Measurements from ENCODE around the gene KIAA0930. TPM values are rescaled to one million over a fixed set of nuclear protein-coding genes. Genes with fewer than 3 reads are reported as not detected.
A peak's percentile ranks its signal among the peaks of the same experiment; 100 is the strongest.

The KIAA0930 gene
- total and polyA plus RNA-seq, 2 experiments from 2014 or later, result 15.0 to 78.6 TPM

DNA sequence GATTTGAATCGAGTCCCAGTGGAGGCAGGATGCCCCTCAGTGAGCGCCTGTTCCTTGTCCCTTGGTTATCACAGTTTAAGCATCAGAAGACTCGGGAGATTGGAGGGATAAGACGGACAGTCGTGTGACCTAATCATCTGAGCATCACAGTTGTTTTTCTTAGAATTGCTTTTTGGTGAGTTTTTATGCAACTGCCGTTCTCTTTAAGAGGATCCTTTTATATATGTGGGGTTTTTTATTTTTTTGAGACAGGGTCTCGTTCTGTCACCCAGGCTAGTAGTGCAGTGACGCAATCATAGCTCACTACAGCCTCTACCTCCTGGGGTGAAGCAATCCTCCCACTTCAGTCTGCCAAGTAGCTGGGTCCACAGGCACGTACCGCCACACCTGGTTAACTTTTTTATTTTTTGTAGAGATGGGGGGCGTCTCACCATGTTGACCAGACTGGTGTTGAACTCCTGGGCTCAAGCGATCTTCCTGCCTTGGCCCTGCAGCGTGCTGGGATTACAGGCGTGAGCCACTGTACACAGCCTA is 60.5 kb downstream of the KIAA0930 start:
- Mint-ChIP-seq H3K9me3 (no peaks in the 10 kb centered on the region), H3K27ac (peak overlapping the region; percentile 82), H3K4me3 (no peak overlapping the region; the same call in 2 of the 3 replicates), H3K4me1 (peaks cover 35% of the 10 kb centered on the region), H3K27me3 (ENCODE audit: insufficient read depth, low read depth, poor library complexity) (no peaks in the 10 kb centered on the region), H3K36me3 (ENCODE audit: low read depth) (peaks cover 98% of the 10 kb centered on the region)
- Histone ChIP-seq H3K27ac (ENCODE audit: low read depth) (peak overlapping the region; percentile 22; the same call in 1 of the 2 replicates), H3K4me1 (ENCODE audit: insufficient read depth) (peaks cover 18% of the 10 kb centered on the region), H3K27me3 (ENCODE audit: insufficient read depth) (no peaks in the 10 kb centered on the region), H3F3A (replicated peaks; ENCODE audit: low read depth) (no peaks in the 10 kb centered on the region), H3K4me2 (0 out of 2 replicates have a peak overlapping the region, but pooled peaks have one; percentile 20), H3K4me3 (no peak overlapping the region), H3K9me2 (ENCODE audit: insufficient read depth) (no peaks in the 10 kb centered on the region), H3K36me3 (ENCODE audit: insufficient read depth) (peaks cover 46% of the 10 kb centered on the region), H4K20me1 (replicated peaks; ENCODE audit: insufficient read depth) (peaks cover 16% of the 10 kb centered on the region), H2AFZ (no peak overlapping the region), H3K79me2 (replicated peaks; ENCODE audit: insufficient read depth) (peaks cover 54% of the 10 kb centered on the region)
- ATAC-seq (no peak), DNase-seq (ENCODE audit: low spot score) (no peak)
- TF ChIP-seq POLR2AphosphoS5 (IDR thresholded peaks at IDR 0.05; ENCODE audit: low read depth), result no peak
- TF ChIP-seq ZNF331 (CRISPR knock-in tag; IDR thresholded peaks at IDR 0.05; ENCODE audit: low read depth), result no peak
- no peak for TF ChIP-seq NANOG (IDR thresholded peaks at IDR 0.05; ENCODE audit: borderline replicate concordance)

GRCh38 chr22:45179276-45180049 is 61.2 kb downstream of the KIAA0930 start:
- H3F3A ChIP-seq (replicated peaks; ENCODE audit: low read depth), result no peaks in the 10 kb centered on the region
- no peak overlapping the region for H3K4me3 ChIP-seq
- no peak overlapping the region for H3K4me2 ChIP-seq
- Mint-ChIP-seq H3K4me1 (peaks cover 35% of the 10 kb centered on the region), H3K36me3 (ENCODE audit: low read depth) (peaks cover 98% of the 10 kb centered on the region), H3K4me3 (no peak overlapping the region), H3K27me3 (ENCODE audit: insufficient read depth, low read depth, poor library complexity) (no peaks in the 10 kb centered on the region), H3K9me3 (no peaks in the 10 kb centered on the region), H3K27ac (peak overlapping the region; percentile 82; the same call in 1 of the 2 replicates)
- no peaks in the 10 kb centered on the region for H3K27me3 ChIP-seq (ENCODE audit: insufficient read depth)
- no peak overlapping the region for H2AFZ ChIP-seq
- peak overlapping the region; percentile 22; the same call in 1 of the 2 replicates for H3K27ac ChIP-seq (ENCODE audit: low read depth)
- H3K9me2 ChIP-seq (ENCODE audit: insufficient read depth), result no peaks in the 10 kb centered on the region
- ATAC-seq (no peak), DNase-seq (ENCODE audit: low spot score) (no peak)
- H3K4me1 ChIP-seq (ENCODE audit: insufficient read depth), result peaks cover 18% of the 10 kb centered on the region
- H3K79me2 ChIP-seq (replicated peaks; ENCODE audit: insufficient read depth), result peaks cover 61% of the 10 kb centered on the region
- H3K36me3 ChIP-seq (ENCODE audit: insufficient read depth), result peaks cover 52% of the 10 kb centered on the region
- peaks cover 21% of the 10 kb centered on the region for H4K20me1 ChIP-seq (replicated peaks; ENCODE audit: insufficient read depth)
- TF ChIP-seq EZH2phosphoT487 (IDR thresholded peaks at IDR 0.05; ENCODE audit: unreplicated experiment) (no peak), ZNF114 (CRISPR knock-in tag; IDR thresholded peaks at IDR 0.05) (no peak), NANOG (IDR thresholded peaks at IDR 0.05; ENCODE audit: borderline replicate concordance) (no peak), ETS1 (IDR thresholded peaks at IDR 0.05) (no peak), REST (IDR thresholded peaks at IDR 0.05; ENCODE audit: unreplicated experiment) (no peak), EZH2 (IDR thresholded peaks at IDR 0.05; ENCODE audit: low read depth, unreplicated experiment) (no peak), JUNB (IDR thresholded peaks at IDR 0.05; ENCODE audit: unreplicated experiment) (no peak), CREB1 (CRISPR knock-in tag; IDR thresholded peaks at IDR 0.05; ENCODE audit: low read depth) (no peak), CTCF (conservative IDR thresholded peaks at IDR 0.05; ENCODE audit: low read depth in 2 of 2) (no peak), POLR2AphosphoS5 (IDR thresholded peaks at IDR 0.05; ENCODE audit: low read depth) (no peak), STAT1 (IDR thresholded peaks at IDR 0.05; ENCODE audit: unreplicated experiment) (no peak), ZNF331 (CRISPR knock-in tag; IDR thresholded peaks at IDR 0.05; ENCODE audit: low read depth) (no peak)

Data from GM23338 (cell line).